Activated CD4-positive, alpha-beta T cell treated with anti-CD3 and anti-CD28 coated beads, Interleukin-2, Interleukin-6, amounts not matched to agents 100 ng/mL and 50 ng/mL, durations not matched to agents 16 hours and 8 hours (primary cell): ENCODE data around the gene TAF4B.

Source experiments
- DNase-seq: peaks from one replicate; pipeline ENCODE4 v3.0.0-alpha.2; 2020

The TAF4B gene

DNA sequence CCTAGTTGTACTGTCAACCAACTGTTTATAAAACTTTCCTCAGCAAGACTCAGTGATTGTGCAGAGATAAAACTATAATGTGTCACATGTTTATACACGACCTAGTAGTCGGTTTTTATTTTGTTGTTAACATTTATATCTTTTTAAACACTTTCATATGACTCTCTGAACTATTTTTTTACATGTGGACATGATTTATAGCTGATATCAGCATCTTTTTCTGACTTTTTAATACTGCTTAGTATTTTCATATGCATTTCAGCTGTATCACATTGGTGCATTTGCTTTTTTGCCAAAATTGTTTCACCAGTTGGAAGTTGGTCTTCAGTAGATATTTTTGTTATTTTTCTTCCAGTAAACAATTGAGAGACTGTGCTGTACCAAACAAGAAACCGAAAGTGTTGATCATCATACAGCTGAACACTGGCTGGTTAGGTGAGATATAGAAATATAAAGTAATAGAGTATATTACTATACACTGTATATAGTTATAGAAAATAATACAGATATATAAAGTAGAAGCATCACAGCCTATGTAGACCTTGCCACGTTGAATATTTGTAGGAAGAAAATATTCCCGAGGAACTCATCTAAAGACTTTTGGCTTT lies 167.9 kb downstream of the TAF4B start:
- DNase-seq = no peak

DNA sequence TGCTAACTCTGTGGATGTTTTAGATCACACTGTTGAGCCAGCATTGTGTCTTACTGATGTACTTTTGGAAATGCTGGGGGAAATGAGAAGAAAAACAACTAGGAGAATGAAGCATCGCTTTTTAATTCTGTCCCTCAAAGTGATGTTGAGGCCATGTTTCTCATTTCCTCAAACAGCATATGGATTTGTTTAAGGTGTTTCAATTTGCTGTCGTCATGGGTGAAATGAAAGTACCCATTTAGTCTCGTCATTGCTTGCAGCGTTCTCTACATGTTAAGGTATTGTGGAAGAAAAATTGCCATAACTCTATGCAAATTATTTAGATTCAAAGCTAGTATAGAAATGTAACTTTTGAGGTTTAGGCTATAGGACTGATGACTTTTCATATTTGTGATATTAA lies 170.8 kb downstream of the TAF4B start:
- DNase-seq = no peak

DNA sequence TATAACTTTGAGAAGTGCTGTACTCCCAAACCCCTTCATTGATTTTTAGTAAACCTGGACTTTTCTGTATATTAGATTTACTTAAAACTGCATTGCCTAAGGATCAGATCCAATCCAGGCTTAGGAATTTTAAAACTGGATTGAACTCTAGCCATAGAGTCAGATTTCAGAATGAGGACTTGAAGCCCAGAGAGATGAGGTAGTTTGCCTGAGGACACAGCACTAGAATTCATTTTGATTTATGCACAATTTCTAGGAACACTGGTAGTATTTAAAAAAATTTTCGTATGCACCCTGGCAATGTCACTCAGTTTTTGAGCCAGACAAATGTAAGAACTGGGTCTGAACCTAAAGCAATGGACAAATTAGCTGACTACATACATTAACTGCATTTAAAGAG lies 177.2 kb downstream of the TAF4B start:
- DNase-seq = no peak

DNA sequence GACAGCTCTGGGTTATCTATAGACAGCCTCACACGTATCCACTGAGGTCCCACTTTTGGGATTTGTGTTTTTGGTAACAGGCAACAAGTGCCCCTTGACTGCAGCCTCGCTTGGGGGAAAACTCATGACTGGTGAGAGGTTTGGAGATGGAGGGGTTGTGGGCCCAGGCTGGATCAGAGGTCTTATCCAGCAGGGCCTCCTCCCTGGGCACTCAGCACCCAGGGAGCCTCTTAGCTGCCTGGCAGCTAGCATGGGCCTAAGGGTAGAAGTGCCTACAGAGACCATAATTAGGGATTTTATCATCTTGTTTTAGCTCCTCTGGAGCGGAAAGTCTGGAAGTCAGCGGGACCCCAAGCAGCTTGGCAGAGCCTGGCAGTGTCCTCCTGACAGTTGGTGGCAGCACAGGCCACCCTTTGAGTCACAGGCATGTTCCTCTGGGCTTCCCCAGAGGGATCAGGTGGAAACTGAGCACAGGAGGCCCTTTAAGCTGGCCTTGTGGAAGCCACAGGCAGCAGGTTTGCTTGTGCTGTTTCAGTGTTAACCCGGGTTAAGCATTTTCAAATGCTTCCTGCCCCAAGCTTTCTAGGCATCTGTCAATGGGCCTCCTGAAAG lies 179.1 kb downstream of the TAF4B start:
- DNase-seq = peak; percentile 2

DNA sequence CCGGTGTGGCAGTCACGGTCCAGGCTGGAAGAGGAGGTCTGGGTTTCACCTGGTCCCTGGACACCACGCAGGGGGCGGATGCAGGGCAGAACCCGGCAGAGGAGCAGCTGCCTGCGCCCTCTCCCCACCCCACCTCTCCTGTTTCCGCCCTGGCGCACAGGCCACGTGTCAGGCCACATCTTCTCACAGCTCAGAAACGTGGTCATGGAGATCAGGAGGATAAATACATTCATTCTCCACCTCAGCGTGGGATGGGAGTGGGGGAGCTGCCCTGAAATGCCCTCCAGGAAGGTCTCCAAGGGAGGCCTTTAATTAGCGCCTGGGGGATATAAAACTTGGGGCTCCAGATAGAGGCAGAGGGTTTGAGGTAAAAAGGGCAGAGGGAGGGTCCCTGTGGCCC lies 180.1 kb downstream of the TAF4B start:
- DNase-seq = no peak

DNA sequence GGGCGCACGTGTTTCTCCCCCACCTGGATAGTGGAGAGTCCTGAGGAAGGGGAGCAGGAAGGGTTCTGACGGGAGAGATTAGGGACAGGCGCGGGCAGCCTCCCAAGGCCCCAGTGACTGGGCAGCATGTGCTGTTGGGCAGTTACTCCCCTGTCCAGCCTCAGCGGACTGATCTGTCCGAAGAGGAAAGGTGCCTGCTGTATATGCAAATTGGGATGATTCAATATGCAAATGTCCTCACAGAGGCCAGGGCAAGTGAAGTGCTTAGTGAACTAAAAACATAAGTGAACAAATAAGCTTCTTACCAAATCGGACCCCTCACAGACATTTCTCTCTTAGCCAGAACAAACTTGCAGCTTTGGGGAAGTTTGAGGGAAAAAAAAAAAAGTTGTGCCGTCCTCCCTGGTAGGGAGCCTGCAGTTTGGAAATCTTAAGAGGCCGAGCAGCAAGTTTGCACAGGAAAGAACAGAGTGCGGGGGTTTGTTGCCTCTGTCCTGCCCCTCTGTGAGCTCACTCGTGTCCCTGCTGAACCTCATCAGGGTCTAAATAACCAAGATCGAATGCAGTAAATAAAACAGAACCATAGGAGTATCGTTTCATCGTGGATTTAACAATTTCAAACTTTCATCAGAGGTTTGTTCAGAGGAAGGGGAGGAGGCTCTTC lies 180.7 kb downstream of the TAF4B start:
- no peak for DNase-seq

DNA sequence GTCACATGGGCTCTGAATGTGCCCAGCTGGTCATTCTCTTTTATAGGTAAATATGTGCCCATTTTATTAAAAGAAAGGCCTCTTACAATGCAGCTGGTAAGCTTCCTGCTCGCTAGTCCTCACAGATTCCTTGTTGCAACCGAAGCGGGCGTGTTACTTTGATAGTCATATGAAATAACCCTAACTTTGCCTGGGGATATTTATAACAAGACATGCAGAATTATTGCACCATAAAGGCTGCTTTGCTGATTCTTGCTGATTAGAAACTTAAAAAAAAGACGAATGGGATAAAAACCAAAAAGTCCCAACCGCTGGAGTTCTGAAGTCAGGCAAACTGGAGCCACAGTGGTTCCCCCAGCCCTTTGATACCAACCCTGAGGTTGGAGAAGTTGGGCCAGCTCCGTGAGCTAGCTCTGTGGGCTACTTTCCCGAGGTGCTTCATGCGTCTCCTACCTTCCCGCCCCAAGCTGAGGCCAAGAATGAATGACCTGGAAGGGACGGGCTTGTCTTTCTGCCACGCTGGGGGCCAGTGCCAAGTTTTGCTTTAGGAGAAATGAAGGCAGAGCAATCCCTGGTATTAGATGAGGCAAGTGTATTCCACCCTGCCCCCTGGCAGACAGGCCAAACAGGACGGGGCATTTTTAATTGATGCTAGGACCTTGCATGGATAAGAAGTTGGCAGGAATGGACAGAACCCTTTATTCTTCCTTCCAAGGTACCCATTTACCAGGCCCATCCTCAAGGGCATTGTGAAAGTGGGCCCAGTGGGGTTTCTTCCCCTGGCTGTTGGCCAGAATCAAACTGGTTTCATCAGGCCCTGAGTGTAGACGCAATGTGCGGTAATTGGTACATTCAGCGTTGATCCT lies 181.7 kb downstream of the TAF4B start:
- DNase-seq = no peak

DNA sequence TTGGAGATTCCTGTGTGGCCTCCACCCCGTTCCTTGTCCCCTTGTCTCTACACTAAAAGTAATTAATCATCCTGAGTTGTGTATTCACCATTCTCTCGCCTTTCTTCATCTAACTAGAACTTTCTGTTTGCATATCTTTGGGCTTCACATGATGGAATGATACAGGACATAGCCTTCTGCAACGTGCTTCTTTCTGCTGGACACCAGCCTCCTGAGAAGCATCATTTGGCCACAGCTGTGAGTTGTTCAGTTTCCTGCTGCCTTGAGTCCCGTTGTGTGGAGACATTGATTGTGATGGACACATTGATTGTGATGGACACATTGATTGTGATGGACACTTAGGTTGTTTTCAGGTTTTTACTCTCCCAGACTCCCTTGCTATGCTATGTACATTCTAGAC lies 182.8 kb downstream of the TAF4B start:
- DNase-seq = no peak

DNA sequence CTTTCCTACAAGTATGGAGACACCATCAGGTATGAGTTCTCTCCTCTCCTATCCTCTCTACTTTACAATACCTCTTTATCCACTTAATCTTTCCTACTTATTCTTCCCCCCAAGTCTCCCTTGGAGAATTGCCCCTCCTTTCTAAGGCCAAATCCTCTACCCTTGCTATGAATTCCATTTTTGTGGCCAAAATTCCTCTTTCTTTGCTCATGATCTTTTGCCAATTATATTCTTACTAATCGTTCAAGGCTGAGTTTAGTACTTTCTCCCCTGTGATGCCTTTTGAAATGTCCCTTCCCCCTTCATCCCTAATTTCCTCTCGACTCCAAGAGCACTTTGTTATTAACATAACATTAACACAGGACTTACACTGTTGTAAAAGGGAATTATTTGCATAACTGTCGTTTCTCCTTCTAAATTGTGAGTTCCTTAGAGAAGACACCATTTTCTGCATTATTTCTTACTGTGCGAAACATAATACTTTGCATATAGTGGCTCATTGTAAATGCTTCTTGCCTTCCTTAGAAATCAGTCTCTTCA lies 188.7 kb downstream of the TAF4B start:
- DNase-seq = no peak

DNA sequence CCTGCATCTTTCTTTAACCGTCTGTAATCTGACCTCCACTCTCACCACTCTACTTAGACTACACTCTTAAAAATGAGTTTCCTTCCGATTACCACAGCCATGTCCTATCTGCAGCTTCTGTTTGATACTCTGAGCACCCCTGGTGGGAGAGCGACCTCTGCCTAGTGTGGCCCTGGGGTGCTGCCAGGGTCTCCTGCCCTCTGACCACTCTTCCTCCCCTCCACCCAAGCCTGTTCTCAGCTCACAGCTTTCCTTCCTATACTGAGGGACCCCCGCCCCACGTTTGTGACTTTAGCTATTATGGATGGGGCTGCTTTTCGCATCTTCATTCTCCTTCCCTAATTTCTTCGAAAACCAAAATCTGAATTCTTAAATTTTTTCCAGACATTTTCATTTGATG lies 189.4 kb downstream of the TAF4B start:
- DNase-seq = no peak

DNA sequence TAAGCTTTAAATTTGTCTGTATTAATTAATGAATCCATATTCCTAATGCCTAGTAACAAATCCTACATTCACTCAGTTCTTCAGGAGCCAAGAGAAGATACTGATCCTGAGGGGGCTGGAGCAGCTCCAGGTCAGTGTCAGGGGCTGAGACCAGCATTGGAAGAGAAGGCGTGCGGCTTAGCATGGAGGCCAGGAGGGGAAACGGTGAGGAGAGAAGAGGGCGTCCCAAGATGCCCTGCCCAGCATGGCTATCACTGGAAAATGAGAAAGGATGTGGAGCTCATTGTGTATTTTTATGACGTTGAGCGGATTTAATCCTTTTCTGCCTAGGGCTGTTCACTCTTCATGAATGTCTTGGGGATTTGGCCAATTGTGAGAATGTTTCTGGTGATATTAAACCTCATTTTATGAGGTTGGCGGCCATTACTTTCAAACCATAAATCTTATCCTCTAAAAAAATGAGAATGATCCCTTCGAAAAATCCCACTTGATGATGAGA lies 190.5 kb downstream of the TAF4B start:
- no peak for DNase-seq

DNA sequence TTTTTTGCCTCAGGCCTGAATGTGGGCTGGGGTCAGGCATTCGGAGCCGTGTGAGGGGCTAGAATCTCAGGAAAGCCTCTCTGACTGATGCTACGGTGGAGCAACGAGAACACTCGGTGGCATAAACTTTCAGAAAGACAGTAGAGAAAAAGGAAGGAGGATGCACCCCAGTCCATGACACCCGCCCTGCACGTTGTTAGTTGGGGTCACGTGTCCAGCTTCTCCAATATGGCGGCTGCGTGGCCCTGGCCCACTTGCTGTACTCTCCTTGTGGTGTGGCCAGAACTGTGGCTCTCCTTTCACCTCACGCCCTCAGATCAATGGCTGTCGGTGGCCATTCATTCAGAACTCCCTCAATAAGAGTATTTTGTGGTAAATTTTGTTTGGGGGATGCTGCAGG lies 190.9 kb downstream of the TAF4B start:
- DNase-seq = no peak

DNA sequence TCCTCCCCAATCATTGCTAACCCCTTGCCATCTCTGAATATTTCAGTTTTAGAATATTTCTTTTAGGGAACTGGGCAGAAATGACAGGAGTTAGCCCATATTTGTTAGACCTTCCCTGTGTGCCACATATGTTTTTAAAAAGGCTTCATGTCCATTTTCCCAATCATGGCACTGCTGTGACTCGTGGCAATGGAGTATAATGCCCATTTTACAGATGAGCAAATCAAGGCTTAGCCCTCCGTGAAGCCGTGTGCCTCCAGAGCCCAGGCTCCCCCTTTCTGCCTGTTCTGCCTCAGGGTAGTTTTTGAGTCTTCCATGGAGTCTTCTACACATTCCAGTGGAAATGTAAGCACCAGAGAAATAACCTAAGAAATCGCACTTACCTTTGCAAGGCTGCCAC lies 192.0 kb downstream of the TAF4B start:
- no peak for DNase-seq

DNA sequence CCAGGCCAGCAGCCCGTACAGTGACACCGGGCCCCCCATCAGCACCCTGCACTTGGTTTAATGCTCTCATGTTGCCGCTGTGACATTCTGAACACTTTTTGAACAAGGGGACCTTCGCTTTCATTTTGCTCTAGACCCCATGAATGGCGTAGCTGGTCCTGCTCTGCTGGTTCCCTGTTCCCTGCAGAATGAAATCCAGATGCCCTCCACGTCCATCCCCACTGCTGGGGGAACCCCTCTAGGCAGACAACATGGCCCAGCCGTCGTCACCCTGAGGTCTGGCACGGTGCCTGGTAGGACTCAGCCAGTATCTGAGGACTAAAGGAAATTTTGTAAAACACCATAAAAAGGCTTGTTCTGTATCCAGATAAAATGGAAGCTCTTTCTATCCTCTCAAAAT lies 193.5 kb downstream of the TAF4B start:
- DNase-seq = no peak

DNA sequence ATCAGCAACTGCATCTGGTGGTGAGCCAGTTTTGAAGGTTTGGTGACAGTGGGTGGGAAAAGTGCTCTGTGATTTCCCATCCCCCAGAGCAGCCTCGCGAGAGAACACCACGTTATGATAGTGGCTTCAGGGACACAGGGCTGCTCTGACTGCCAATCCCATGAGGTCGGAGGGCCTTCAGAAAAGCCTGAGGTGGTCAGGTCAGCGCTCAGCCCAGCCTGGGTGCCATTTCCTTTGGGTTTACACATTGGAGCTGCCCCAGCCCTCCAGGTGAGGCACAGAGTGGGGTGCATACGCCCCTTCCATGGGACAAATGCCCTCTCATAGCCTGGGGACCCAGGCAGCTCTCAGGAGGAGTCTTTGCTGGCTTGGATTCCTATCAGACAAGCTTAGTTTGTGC lies 195.3 kb downstream of the TAF4B start:
- DNase-seq = no peak

DNA sequence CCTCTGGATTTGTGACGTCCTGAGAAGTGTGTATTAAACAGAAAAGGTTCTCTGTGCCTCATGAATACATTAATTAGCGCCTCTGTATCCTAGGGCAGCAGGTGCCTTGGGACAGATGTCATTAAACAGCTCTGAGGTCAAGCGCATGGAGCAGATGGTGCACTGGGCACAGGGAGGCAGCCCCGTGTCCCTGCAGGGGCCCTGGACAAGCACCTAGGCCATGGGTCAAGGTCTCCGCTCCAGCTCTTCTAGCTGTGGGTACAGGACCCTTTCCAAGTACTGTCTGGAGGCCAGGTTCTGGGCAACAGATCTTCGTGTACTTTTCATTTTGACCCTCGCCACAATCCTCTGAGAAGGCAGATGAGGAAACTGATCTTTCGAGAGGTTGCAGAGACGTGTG lies 195.7 kb downstream of the TAF4B start:
- DNase-seq = no peak

DNA sequence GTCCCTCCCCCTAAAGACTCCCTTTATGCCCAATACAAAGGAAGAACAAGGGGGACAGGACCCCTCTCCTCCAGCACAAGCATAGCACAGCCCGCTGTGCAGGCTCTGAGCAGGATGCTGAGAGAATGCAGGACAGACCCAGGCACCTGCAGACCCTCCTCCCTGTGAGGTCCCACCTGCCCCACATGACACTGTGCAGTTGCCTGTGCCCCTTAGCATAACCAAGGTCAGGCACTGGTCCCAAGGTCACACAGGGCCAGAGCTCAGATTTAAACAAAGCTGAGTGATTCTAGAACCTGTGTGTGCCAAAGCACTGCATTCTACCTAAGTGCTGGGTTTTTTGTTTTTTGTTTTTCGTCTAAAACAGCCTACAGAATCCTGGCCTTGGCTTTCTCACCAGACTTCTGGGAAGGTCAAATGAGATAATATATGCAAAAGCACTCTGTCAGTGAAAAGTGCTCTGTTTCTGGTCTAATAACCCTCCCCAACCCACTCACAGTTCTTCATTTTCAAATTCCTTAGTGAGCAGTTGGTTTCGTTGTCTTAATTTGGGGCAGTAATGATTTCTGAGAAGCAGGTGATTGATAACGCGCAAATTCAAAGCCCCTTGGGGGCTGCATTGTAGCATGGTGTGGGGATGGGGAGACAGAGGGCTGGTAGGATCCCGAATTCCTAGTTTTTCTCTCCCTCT lies 196.4 kb downstream of the TAF4B start:
- DNase-seq = no peak

DNA sequence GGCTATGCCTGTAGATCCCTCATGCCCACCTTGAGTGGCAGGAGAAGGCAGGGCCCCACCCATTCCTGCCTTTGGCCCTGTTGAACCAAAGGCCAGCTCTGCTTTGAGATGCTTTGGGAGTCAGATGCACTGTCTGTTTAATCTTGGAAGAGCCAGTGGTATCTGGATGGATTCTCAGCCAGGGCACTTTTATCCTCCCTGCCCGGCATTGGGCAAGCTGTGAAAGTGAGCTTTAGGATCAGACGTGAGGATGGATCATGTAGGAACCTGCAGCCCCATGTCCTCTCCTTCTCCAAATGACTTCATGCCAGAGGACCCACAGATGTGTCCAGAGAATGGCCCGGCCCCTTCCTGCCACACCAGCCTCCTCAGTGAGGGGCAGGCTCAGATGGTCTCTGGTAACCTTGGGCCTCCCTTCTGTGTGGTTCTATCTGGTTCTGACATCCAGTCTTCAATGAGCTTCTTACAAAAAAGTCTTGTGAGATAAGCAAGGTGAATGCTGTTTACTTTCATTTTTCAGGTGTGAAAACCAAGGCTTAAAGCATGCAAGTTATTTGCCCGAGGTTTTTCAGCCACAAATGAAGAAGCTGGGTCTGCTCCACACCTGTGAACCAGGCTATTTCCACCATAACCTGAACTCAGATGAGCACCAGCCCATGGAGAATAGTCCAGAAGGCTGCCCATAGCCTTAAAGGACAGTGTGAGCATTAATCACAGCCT lies 198.3 kb downstream of the TAF4B start:
- DNase-seq = no peak

DNA sequence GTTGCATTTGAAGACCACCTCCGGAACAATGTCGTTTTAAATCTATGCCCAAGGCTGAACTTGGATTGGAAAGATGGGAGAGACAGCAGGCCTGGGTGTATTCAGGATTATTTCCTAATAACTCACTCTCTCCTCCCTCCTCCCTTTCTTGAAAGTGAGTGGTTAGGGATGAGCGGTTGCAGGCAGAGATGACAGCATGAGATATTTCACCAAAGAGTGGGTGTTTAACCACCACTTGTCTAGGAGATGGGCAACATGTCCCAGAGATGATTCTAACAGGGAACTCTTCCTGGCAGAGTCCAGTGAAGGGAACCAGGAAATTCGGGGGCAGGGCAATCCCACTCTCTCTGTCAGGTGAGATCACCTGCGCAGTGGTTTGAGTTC lies 198.9 kb downstream of the TAF4B start:
- no peak for DNase-seq

DNA sequence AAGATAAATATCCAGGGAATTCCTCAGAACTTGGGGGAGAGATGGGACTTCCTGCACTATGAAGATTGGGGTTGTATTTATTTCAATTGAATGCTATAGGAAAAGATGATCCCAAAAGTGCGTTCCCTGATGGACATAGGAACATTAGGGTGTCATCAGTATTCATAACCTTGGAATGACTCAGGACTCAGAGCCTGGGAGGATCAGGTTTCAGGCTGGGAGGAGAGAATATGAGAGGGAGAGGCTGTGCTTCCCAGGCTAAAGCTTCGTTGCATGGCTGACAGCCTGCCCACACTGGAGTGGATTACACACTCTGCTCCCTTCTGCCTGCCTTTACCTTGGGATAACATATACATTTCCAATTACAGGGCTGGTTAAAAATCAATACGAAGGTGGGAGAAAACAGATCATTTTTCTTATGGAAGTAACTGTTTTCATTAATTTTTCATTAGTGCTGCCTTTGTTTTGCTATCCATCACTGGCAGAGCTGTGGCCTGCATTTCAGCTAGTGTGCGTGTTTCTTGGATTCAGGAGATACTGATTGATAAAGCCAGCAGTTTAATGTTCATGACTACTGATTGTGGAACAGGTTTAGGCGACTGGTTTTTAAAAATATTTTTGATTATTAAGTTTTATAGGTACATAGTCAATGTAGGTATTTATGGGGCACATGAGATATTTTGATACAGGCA lies 203.4 kb downstream of the TAF4B start:
- no peak for DNase-seq

DNA sequence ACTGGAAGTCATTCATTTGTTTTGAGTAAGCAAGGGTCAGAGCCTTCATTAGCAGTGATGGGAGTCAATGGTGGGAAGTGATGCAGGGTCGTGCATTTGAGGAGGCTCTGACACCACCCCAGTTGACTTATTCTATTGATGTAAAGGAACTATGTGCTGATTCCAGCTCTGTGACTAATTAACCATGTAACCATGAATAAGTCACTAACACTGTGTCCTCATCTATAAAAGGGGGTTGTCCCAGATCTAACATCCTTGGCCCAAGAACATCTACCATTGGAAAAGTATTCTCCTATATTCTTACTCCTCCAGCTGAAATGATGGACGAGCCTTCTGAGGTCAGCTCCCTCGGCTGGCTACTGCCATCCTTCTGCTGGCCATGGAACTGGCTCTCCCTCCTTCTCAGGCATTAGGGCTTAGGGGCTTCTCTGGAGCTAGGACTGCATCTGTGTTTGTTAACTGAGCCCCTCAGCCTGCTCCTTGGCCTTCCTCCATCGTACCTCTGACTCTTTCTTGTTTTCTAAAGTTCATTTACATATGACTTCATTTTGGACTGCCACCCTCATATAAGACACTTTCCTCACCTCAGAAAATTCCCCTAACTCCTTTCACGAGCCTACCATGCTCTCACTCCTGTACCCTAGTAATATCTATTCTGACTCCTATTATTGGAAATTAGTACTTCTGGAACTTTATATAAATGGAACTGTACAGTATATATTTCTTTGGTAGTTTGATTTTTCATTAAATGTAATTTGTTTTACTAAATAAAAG lies 206.6 kb downstream of the TAF4B start:
- no peak for DNase-seq
